ENCODE results near the gene NWD2.

DNA sequence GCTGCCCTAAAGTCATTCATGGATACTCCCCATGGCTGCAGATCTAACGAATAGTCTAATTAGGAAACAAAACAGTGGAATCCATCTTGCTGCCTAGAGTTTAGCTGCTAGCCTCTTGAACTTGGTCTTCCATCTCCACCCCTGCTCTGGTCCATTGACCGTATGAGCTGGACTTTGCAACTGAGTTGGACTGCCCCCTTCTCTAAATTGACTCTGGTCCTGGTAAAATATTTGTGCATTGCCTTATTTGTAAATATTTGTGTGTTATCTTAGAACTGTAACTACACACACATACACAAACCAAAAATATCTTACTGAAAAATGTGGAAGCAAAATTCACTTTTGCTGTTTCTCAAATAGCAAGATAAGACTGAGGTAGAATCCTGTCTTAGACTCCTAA, 181.3 kb downstream of the NWD2 start:
- TF ChIP-seq, protein P1, sequence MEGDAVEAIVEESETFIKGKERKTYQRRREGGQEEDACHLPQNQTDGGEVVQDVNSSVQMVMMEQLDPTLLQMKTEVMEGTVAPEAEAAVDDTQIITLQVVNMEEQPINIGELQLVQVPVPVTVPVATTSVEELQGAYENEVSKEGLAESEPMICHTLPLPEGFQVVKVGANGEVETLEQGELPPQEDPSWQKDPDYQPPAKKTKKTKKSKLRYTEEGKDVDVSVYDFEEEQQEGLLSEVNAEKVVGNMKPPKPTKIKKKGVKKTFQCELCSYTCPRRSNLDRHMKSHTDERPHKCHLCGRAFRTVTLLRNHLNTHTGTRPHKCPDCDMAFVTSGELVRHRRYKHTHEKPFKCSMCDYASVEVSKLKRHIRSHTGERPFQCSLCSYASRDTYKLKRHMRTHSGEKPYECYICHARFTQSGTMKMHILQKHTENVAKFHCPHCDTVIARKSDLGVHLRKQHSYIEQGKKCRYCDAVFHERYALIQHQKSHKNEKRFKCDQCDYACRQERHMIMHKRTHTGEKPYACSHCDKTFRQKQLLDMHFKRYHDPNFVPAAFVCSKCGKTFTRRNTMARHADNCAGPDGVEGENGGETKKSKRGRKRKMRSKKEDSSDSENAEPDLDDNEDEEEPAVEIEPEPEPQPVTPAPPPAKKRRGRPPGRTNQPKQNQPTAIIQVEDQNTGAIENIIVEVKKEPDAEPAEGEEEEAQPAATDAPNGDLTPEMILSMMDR (IDR thresholded peaks at IDR 0.05), result no peak
- TF ChIP-seq POLR2A (IDR thresholded peaks at IDR 0.05), result no peak
